ENCODE results near the gene THSD4. TPM values are rescaled to one million over a fixed set of nuclear protein-coding genes. Genes with fewer than 3 reads are reported as not detected.

THSD4 gene
- total and polyA plus RNA-seq, 2 of the 4 experiments (the other 2 are of a cell fraction), result 25.5 to 31.1 TPM

GRCh38 chr15:71541746-71542145 lies 426.5 kb downstream of the THSD4 start:
- no TSS peak for BruUV-seq (replicated peaks)
- POLR2A ChIA-PET (ENCODE audit: unreplicated experiment), result no interaction called here
- 60% methylated on average over 1 of the region's 2 CpGs; no CpG with 5 or more reads in 1 of the 2 experiments for WGBS, 2 experiments (ENCODE audit: extremely low coverage in 2 of 2, insufficient read length in 1 of 2)

More at GRCh38 chr15:71541746-71542145, 426.5 kb downstream of the THSD4 start:
- no peak overlapping the region for H3K56ac ChIP-seq (ENCODE audit: extremely low read depth, insufficient read depth, low read length)
- CTCF ChIA-PET, result no interaction called here
- H4K20me1 ChIP-seq (ENCODE audit: insufficient read depth, low read length), result peaks cover 3% of the 10 kb centered on the region; the same call in 1 of the 2 replicates
- no peaks in the 10 kb centered on the region for H3K9me1 ChIP-seq (ENCODE audit: insufficient read depth, low read length)
- H3K4me3 ChIP-seq (ENCODE audit: insufficient read depth, low read depth, low read length), result no peak overlapping the region
- H2BK5ac ChIP-seq (ENCODE audit: low read depth, low read length, poor library complexity, severe bottlenecking), result no peak overlapping the region
- no peak overlapping the region for H2BK120ac ChIP-seq (ENCODE audit: low read depth, low read length)
- no peaks in the 10 kb centered on the region for H3K27me3 ChIP-seq (ENCODE audit: control insufficient read depth, insufficient read depth, low read length)
- DNase-seq (peak; percentile 27), ATAC-seq (ENCODE audit: low read depth) (no peak)
- H2BK20ac ChIP-seq (ENCODE audit: low read depth, low read length), result no peak overlapping the region
- H3K4me2 ChIP-seq (ENCODE audit: low read depth, low read length), result no peak overlapping the region
- no peak overlapping the region for H2BK15ac ChIP-seq (ENCODE audit: low read depth, low read length)
- no peak overlapping the region for H4K91ac ChIP-seq (ENCODE audit: insufficient read depth, low read depth, low read length)
- no peak overlapping the region for H3K4ac ChIP-seq (ENCODE audit: low read depth, low read length)
- no peak overlapping the region for H3K27ac ChIP-seq (ENCODE audit: insufficient read depth, low read length)
- H3K23ac ChIP-seq (ENCODE audit: low read depth, low read length), result no peak overlapping the region
- dilution Hi-C loops (cut with HindIII; ENCODE audit: low sequenced_read_pairs, unreplicated experiment) (no loop called here), intact Hi-C loops (cut with micrococcal nuclease) (no loop called here), in situ Hi-C loops (cut with MboI; ENCODE audit: low sequenced_read_pairs) (no loop called here)
- H3K4me1 ChIP-seq (ENCODE audit: control insufficient read depth, insufficient read depth, low read length), result peaks cover under 1% of the 10 kb centered on the region; the same call in 1 of the 2 replicates
- no peak overlapping the region for H2AFZ ChIP-seq (replicated peaks; ENCODE audit: low read length, poor library complexity)
- no peak overlapping the region for H3K9ac ChIP-seq (ENCODE audit: low read depth, low read length)
- no peak overlapping the region for H4K5ac ChIP-seq (ENCODE audit: low read depth, low read length)
- no peak overlapping the region for H2AK5ac ChIP-seq (ENCODE audit: low read depth, low read length)
- no peak for TF ChIP-seq POLR2A (IDR thresholded peaks at IDR 0.05; ENCODE audit: low read depth, low read length)
- TF ChIP-seq BHLHE40 (IDR thresholded peaks at IDR 0.05; ENCODE audit: low read depth, low read length), result no peak
- TF ChIP-seq RAD21 (IDR thresholded peaks at IDR 0.05; ENCODE audit: low read length), result no peak
- no peak for TF ChIP-seq MXI1 (IDR thresholded peaks at IDR 0.05; ENCODE audit: borderline replicate concordance, low read depth, low read length)
- TF ChIP-seq CHD1 (IDR thresholded peaks at IDR 0.05; ENCODE audit: low read depth, low read length), result no peak
- no peak for TF ChIP-seq CEBPB (IDR thresholded peaks at IDR 0.05; ENCODE audit: low read depth, low read length)
- no peak overlapping the region for H4K8ac ChIP-seq (ENCODE audit: low read depth in 2 of 2, low read length in 2 of 2)
- H3K79me1 ChIP-seq (ENCODE audit: low read depth in 1 of 2, low read length in 2 of 2), result 0 out of 4 replicates have a peak, but pooled peaks cover 0 to 2% of the 10 kb centered on the region in 2 experiments
- no peaks in the 10 kb centered on the region for H3K36me3 ChIP-seq (ENCODE audit: control insufficient read depth, insufficient read depth, low read length)
- no peak overlapping the region for H3K14ac ChIP-seq (replicated peaks; ENCODE audit: low read depth, low read length)
- no peak overlapping the region for H3K18ac ChIP-seq (ENCODE audit: low read depth, low read length)
- no peak overlapping the region for H2AK9ac ChIP-seq (replicated peaks; ENCODE audit: low read depth, low read length, poor library complexity)
- no peaks in the 10 kb centered on the region for H3K9me3 ChIP-seq (ENCODE audit: control insufficient read depth, insufficient read depth, low read length)

Data from IMR-90 (cell line).